PC-9 (cell line): ENCODE measurements around the gene EHBP1.

Experiments
- EZH2 ChIP-seq: fragments of 200-600 bp; sonication (generic); IDR thresholded peaks from 2 replicates; pipeline ENCODE4 v1.8.0; 2017; ENCODE audit warnings: antibody characterized with exemption, low read depth
- TF ChIP-seq, protein P1 (sequence below): fragments of 200-600 bp; sonication (generic); conservative IDR thresholded peaks from 2 replicates; pipeline ENCODE4 v1.6.1; 2017; ENCODE audit warnings: mixed run types, antibody characterized with exemption, mild to moderate bottlenecking, moderate library complexity

DNA sequence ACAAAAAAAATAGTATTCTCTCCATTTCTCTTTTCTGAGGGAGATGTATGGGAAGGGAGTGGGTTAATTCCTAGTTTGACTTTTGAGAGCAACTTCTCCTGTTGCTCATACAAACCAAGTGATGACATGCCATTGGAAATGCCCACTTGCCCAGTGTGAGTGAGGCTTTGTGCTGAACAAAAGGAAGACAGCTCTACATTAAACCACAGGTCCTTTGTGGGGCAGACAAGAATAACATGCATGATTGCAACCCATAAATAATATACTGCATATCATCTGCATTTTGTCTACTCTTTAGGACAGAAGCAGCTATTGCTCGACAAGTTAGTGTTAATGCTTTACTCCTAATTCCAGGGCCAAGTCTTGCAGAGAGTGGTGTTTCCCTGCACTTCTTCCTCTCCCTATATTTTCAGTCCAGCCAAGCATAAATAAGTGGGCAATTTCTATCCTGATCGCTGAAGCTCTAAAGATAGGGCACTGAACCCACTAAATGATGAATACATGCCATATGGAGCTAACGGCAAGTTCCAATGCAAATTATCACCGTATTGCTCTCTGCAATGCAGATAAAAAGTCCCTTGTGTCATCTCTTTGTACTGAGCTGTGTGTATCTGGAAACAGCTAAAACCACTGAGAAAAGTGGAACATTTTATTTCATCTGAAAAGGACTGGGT, 19.4 kb upstream of the EHBP1 start:
- TF ChIP-seq, protein P1, sequence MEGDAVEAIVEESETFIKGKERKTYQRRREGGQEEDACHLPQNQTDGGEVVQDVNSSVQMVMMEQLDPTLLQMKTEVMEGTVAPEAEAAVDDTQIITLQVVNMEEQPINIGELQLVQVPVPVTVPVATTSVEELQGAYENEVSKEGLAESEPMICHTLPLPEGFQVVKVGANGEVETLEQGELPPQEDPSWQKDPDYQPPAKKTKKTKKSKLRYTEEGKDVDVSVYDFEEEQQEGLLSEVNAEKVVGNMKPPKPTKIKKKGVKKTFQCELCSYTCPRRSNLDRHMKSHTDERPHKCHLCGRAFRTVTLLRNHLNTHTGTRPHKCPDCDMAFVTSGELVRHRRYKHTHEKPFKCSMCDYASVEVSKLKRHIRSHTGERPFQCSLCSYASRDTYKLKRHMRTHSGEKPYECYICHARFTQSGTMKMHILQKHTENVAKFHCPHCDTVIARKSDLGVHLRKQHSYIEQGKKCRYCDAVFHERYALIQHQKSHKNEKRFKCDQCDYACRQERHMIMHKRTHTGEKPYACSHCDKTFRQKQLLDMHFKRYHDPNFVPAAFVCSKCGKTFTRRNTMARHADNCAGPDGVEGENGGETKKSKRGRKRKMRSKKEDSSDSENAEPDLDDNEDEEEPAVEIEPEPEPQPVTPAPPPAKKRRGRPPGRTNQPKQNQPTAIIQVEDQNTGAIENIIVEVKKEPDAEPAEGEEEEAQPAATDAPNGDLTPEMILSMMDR, result no peak
- no peak for TF ChIP-seq EZH2
